CD14-positive monocyte (primary cell): ENCODE results near the gene KAT14. TPM values are rescaled to one million over a fixed set of nuclear protein-coding genes. Genes with fewer than 3 reads are reported as not detected.

Experiments used
- DNase-seq, 3 donors: peaks; one replicate each; pipeline ENCODE4 v3.0.0-alpha.2; 2011 to 2022
- H2AFZ ChIP-seq: 2 replicates; pipeline ENCODE4 v1.6.0; 2012; ENCODE audit warnings: mild to moderate bottlenecking, low read depth, low read length, inconsistent platforms; ENCODE audit not compliant: insufficient read depth, poor library complexity, severe bottlenecking
- H3K27ac ChIP-seq, 2 donors: 1 replicate in 1 of 2; 2 replicates in 1 of 2; pipeline ENCODE4 v1.5.1; 2012 to 2013; ENCODE audit warnings: low read length in 2 of 2, control low read depth in 1 of 2, inconsistent platforms in 1 of 2, low read depth in 1 of 2, mild to moderate bottlenecking in 1 of 2
- H3K27me3 ChIP-seq, 2 donors: one replicate each; pipeline versions ENCODE4 v1.6.0 to v1.6.1; 2011 to 2013; ENCODE audit warnings: low read length in 2 of 2; ENCODE audit not compliant: control insufficient read depth in 2 of 2, insufficient read depth in 2 of 2
- H3K36me3 ChIP-seq, 2 donors: replicated peaks in 1 of 2; 1 replicate in 1 of 2; 2 replicates in 1 of 2; pipeline versions ENCODE4 v1.5.1 to v1.6.1; 2012 to 2013; ENCODE audit warnings: low read length in 2 of 2, control low read depth in 1 of 2, inconsistent platforms in 1 of 2, mild to moderate bottlenecking in 1 of 2; ENCODE audit not compliant: insufficient read depth in 2 of 2, control insufficient read depth in 1 of 2
- H3K4me1 ChIP-seq, 2 donors: 1 replicate in 1 of 2; 2 replicates in 1 of 2; pipeline versions ENCODE4 v1.5.1 to v1.6.1; 2012 to 2013; ENCODE audit warnings: low read length in 2 of 2, control low read depth in 1 of 2, inconsistent platforms in 1 of 2, mild to moderate bottlenecking in 1 of 2, moderate library complexity in 1 of 2; ENCODE audit not compliant: insufficient read depth in 2 of 2, control insufficient read depth in 1 of 2
- H3K4me2 ChIP-seq: replicated peaks from 2 replicates; pipeline ENCODE3; 2012; ENCODE audit warnings: low read length, moderate library complexity, mild to moderate bottlenecking; ENCODE audit not compliant: poor library complexity, severe bottlenecking; ENCODE audit errors: extremely low read depth
- H3K4me3 ChIP-seq, 3 experiments: fragments of 200-600 bp in 1 of 3; sonication (generic) in 1 of 3; replicated peaks in 1 of 3; 1 replicate in 2 of 3; 2 replicates in 1 of 3; pipeline ENCODE4 v1.5.1; 2011 to 2013; ENCODE audit warnings: low read length in 3 of 3, mild to moderate bottlenecking in 3 of 3, control low read depth in 2 of 3, low read depth in 2 of 3, inconsistent platforms in 1 of 3, moderate library complexity in 1 of 3
- H3K79me2 ChIP-seq: 2 replicates; pipeline ENCODE4 v1.6.0; 2012; ENCODE audit warnings: mild to moderate bottlenecking, control low read depth, inconsistent platforms, low read length, moderate library complexity; ENCODE audit not compliant: insufficient read depth
- H3K9ac ChIP-seq: 2 replicates; pipeline ENCODE4 v1.6.0; 2017; ENCODE audit warnings: low read length, mild to moderate bottlenecking; ENCODE audit not compliant: insufficient read depth, poor library complexity, severe bottlenecking
- H3K9me3 ChIP-seq, 2 donors: replicated peaks in 1 of 2; 1 replicate in 1 of 2; 2 replicates in 1 of 2; pipeline versions ENCODE4 v1.5.1 to v1.6.1; 2012 to 2013; ENCODE audit warnings: low read length in 2 of 2, control low read depth in 1 of 2; ENCODE audit not compliant: control insufficient read depth in 1 of 2, insufficient read depth in 1 of 2
- H4K20me1 ChIP-seq: 2 replicates; pipeline ENCODE4 v1.6.0; 2012; ENCODE audit warnings: mild to moderate bottlenecking, low read length, control low read depth, moderate library complexity; ENCODE audit not compliant: insufficient read depth
- H3K27ac Mint-ChIP-seq, 7 donors: one replicate each; pipeline ENCODE4 v1.8.0; 2020; ENCODE audit warnings: mild to moderate bottlenecking in 7 of 7, mixed read lengths in 7 of 7, moderate library complexity in 6 of 7, inconsistent platforms in 2 of 7
- H3K27me3 Mint-ChIP-seq, 3 donors: one replicate each; pipeline ENCODE4 v1.8.0; 2021 to 2022; ENCODE audit warnings: low read depth in 3 of 3, mild to moderate bottlenecking in 3 of 3, mixed read lengths in 3 of 3, moderate library complexity in 3 of 3, inconsistent platforms in 1 of 3
- H3K36me3 Mint-ChIP-seq, 2 donors: one replicate each; pipeline ENCODE4 v1.8.0; 2020; ENCODE audit warnings: mixed read lengths in 2 of 2, inconsistent platforms in 1 of 2, mild to moderate bottlenecking in 1 of 2
- H3K4me1 Mint-ChIP-seq: one replicate; pipeline ENCODE4 v1.8.0; 2020; ENCODE audit warnings: mild to moderate bottlenecking, mixed read lengths
- H3K4me3 Mint-ChIP-seq, 2 donors: one replicate each; pipeline ENCODE4 v1.8.0; 2020; ENCODE audit warnings: mild to moderate bottlenecking in 2 of 2, mixed read lengths in 2 of 2, moderate library complexity in 1 of 2
- H3K9me3 Mint-ChIP-seq, 7 donors: one replicate each; pipeline ENCODE4 v1.8.0; 2020 to 2022; ENCODE audit warnings: mixed read lengths in 7 of 7, mild to moderate bottlenecking in 6 of 7, moderate library complexity in 6 of 7, inconsistent platforms in 2 of 7
- WGBS: methylation state at CpG from one replicate; pipeline ENCODE4 v1.1.5; 2013; ENCODE audit warnings: missing lambda C conversion rate; ENCODE audit not compliant: insufficient coverage; 5-methylcytosine and 5-hydroxymethylcytosine counted together
- intact Hi-C, 2 donors: fragments of 100-400 bp; cut with micrococcal nuclease; formaldehyde crosslinking; loops; one replicate each; pipeline versions ENCODE4 v1.15.0 to v1.15.1; 2023
- polyA plus RNA-seq, 3 donors: library from polyadenylated mRNA; depleted of rRNA in 1 of 3; unstranded in 2 of 3; stranded (reverse) in 1 of 3; fragments of 300-500 nt in 2 of 3; fragments of >200 nt in 1 of 3; fragmentation: Illumina TruSeq in 2 of 3; gene quantifications; 1 replicate in 2 of 3; 2 replicates in 1 of 3; pipeline ENCODE4 v1.2.3, GENCODE V29; 2012 to 2021
- TF ChIP-seq, protein P1 (sequence below): fragments of 200-600 bp; IDR thresholded peaks from one replicate; pipeline ENCODE4 v1.8.0; 2022; ENCODE audit warnings: antibody characterized with exemption, mild to moderate bottlenecking

The KAT14 gene
- polyA plus RNA-seq, 3 donors = 3.4 to 6.0 (median 5.7) TPM

DNA sequence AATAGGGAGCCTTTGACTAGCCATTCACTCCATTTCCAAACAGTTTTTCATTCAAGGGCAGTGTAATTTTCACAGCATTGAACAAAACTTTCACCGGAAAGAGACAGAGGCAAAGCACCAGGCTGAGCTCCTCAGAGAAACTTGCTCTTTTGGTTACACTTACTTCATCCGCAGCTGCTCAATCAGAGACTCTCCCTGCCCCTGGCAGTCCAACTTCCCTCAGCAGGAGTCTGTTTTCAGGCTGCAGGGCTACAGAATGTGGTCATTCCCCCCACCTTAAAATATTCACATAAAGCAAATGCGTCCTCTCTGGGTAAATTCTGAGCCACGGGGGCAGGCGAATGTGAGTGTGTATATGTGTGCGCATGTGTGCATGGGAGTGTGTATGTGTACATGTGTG lies 80.6 kb downstream of the KAT14 start:
- 83% methylated on average over 2 of the region's 6 CpGs for WGBS
- H3K27ac Mint-ChIP-seq = no peak overlapping the region

DNA sequence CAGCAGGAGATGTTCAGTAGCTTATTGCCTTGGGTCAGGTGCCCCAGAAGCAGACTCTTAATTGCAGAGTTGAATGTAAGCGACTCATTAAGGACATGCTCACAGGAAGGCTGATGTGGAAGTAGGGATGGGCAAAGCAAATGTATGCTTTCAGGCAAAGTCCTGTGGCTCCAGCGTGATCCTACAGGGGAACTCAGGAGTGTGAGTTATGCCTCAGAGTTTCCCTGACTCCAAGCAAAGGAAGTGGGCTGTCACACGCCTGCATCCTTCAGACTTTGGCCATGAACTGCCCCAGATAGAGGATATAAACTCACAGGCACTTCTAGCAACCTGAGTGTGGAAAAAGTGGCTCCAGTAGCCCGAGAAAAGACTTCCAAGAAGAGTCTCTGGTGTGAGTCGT lies 85.7 kb downstream of the KAT14 start:
- H3K36me3 ChIP-seq = no peaks in the 10 kb centered on the region
- H3K27me3 ChIP-seq = no peaks in the 10 kb centered on the region
- H3K9ac ChIP-seq = no peak overlapping the region
- no peaks in the 10 kb centered on the region for H3K9me3 ChIP-seq
- H3K4me1 ChIP-seq = no peaks in the 10 kb centered on the region
- Mint-ChIP-seq H3K4me3 (no peak overlapping the region), H3K9me3 (peaks cover 0 to 6% (median 2%) of the 10 kb centered on the region in 7 donors), H3K36me3 (no peaks in the 10 kb centered on the region), H3K27me3 (peaks cover 4 to 18% (median 11%) of the 10 kb centered on the region in 3 donors), H3K27ac (no peak overlapping the region), H3K4me1 (no peaks in the 10 kb centered on the region)
- no peak overlapping the region for H3K4me3 ChIP-seq
- H3K4me2 ChIP-seq = no peak overlapping the region
- H3K27ac ChIP-seq = no peak overlapping the region
- H2AFZ ChIP-seq = no peak overlapping the region
- H4K20me1 ChIP-seq = no peaks in the 10 kb centered on the region
- TF ChIP-seq, protein P1, sequence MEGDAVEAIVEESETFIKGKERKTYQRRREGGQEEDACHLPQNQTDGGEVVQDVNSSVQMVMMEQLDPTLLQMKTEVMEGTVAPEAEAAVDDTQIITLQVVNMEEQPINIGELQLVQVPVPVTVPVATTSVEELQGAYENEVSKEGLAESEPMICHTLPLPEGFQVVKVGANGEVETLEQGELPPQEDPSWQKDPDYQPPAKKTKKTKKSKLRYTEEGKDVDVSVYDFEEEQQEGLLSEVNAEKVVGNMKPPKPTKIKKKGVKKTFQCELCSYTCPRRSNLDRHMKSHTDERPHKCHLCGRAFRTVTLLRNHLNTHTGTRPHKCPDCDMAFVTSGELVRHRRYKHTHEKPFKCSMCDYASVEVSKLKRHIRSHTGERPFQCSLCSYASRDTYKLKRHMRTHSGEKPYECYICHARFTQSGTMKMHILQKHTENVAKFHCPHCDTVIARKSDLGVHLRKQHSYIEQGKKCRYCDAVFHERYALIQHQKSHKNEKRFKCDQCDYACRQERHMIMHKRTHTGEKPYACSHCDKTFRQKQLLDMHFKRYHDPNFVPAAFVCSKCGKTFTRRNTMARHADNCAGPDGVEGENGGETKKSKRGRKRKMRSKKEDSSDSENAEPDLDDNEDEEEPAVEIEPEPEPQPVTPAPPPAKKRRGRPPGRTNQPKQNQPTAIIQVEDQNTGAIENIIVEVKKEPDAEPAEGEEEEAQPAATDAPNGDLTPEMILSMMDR = no peak
- WGBS = 79% methylated on average over 2 of the region's 5 CpGs
- DNase-seq = no peak
- H3K79me2 ChIP-seq = no peaks in the 10 kb centered on the region
- intact Hi-C loops = no loop called here

More for the DNA sequence above, 80.6 kb downstream of the KAT14 start:
- Histone ChIP-seq H3K4me3 (no peak overlapping the region), H3K4me2 (no peak overlapping the region), H3K27ac (no peak overlapping the region), H2AFZ (no peak overlapping the region), H3K27me3 (no peaks in the 10 kb centered on the region), H3K9ac (no peak overlapping the region), H4K20me1 (no peaks in the 10 kb centered on the region), H3K79me2 (no peaks in the 10 kb centered on the region), H3K4me1 (no peaks in the 10 kb centered on the region), H3K36me3 (no peaks in the 10 kb centered on the region), H3K9me3 (no peaks in the 10 kb centered on the region)
- Mint-ChIP-seq H3K4me3 (no peak overlapping the region), H3K4me1 (no peaks in the 10 kb centered on the region), H3K9me3 (peaks cover 0 to 5% (median 2%) of the 10 kb centered on the region in 7 donors), H3K36me3 (no peaks in the 10 kb centered on the region), H3K27me3 (peaks cover under 1 to 14% (median 10%) of the 10 kb centered on the region in 3 donors)
- TF ChIP-seq, protein P1 = no peak
- DNase-seq = no peak
- intact Hi-C loops = no loop called here
